Neural cell (in vitro differentiated cells): Measurements from ENCODE around the gene COL4A4.

ENCODE experiments used
- CTCF ChIP-seq: fragments of 450-650 bp; IDR thresholded peaks from 2 replicates; pipeline ENCODE4 v1.5.1; 2014; ENCODE audit warnings: antibody characterized with exemption, mild to moderate bottlenecking, moderate library complexity; ENCODE audit not compliant: poor library complexity, severe bottlenecking
- POLR2AphosphoS5 ChIP-seq: IDR thresholded peaks from 2 replicates; pipeline ENCODE4 v1.6.1; 2012

GRCh38 chr2:227000123-227000522 is 163.9 kb downstream of the COL4A4 start:
- no peak for TF ChIP-seq CTCF
- TF ChIP-seq POLR2AphosphoS5 = no peak
